Frontal cortex (tissue), 4 donors: ENCODE measurements around the gene PRR35. TPM values are rescaled to one million over a fixed set of nuclear protein-coding genes. Genes with fewer than 3 reads are reported as not detected.

Experiments
- DNase-seq, 2 donors: peaks; one replicate each; pipeline ENCODE4 v3.0.0; 2012; ENCODE audit warnings: low spot score in 2 of 2
- FAIRE-seq: peaks from 2 replicates; lab custom pipeline; 2012; peaks lifted over from hg19 to GRCh38; lab: Jason Lieb, UNC
- total RNA-seq: library from RNA; depleted of rRNA; stranded (reverse); fragments of >200 nt; gene quantifications from one replicate; pipeline ENCODE4 v1.2.3, GENCODE V29; 2014
- donor health status: control.
- donor health status: control.
- donor health status: control.

Gene PRR35
- not detected for total RNA-seq

DNA sequence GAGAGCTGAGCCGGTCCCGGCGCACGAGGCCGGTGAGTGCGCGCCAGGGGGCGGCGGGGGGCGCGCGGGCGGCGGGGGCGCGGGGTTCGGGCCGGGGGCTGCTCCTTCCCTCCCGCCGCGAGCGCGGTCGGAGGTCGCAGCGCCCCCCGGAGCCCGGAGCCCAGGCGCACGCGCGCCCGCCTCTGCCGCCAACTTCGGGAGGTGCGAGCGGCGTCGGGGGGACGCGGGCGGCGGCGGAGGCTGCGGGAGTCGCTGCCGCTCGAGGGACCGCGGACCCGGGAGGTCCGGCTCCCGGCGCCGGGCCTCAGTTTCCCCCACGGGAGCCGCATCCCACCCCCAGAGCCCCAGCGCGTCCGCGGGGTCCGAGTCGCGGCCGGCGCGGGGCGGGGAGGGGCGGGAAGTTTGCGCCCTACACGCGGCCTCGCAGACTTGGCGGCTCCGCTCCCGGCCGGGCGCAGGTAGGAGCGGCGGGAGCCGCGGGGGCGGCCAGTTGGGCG is at the start of gene PRR35:
TSS of gene PRR35 (plus strand) at position 191 of the 497 bp plus-strand sequence. CDS start 2,901 bp downstream, outside the sequence.
- DNase-seq = no peak
- no peak for FAIRE-seq

DNA sequence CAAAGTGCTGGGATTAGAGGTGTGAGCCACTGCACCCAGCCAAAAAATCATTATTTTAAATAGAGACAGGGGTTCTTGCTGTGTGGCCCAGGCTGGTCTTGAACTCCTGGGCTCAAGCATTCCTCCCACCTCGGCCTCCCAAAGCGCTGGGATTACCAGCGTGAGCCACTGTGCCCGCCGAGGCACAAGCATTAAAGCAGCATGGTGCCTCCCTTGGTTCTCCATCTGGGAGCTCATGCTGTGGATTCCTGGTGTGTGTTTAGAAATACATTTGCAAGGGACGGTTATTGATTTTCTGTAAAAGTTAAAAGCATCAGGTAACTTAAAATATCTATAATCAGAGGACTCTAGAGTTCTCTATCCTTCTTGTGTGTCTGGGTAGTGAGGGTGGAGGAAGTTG is 47.4 kb upstream of the PRR35 start:
- FAIRE-seq (no peak), DNase-seq (no peak)

DNA sequence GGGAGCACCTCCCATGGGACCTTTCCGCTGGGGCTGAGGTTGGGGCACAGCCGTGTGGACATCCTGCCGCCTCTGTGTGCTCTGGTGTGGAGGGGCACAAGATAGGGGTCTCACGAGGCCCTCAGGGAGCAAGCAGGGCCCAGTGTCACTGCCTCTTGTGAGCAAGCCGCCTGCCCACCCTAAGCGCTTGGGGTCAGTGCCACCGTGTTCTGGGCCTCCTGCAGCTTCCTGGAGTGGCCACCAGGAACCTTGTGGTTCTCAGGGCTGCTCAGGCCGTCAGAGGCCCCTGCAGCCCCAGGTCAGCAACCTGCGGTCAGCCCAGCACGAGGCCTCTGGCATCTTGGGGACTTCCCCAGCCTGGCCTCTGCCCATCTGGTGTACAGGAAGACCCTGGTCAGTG is 46.2 kb upstream of the PRR35 start:
- no peak for FAIRE-seq

DNA sequence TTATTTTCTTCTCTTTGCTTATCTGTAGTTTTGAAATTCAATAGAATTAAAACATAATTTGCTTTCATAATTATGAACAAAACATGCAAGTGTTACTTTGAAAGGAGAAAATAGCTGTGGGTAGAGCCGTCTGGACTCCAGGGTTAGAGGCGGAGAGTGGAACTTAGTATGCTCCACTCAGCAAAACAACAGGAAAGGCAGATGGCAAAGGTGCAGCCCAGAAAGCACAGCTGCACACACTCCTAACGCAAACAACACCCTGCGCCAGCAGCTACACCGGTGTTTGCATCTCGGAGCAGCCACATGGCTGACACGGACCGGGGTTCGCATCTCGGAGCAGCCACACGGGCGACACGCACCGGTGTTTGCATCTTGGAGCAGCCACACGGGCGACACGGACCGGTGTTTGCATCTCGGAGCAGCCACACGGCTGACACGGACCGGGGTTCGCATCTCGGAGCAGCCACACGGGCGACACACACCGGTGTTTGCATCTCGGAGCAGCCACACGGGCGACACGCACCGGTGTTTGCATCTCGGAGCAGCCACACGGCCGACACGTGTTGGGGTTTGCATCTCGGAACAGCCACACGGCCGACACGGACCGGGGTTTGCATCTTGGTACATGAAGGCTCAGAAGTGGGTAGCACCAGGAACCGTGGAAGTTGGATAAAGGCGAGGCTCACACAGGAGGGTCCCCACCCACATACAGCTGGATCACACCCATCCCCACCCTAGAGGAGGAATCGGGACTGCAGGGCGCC is 44.8 kb upstream of the PRR35 start:
- DNase-seq = no peak
- no peak for FAIRE-seq

More for the DNA sequence above, 46.2 kb upstream of the PRR35 start:
- DNase-seq = no peak

GRCh38 chr16:515939-516226 is 44.3 kb upstream of the PRR35 start:
- no peak for DNase-seq
- FAIRE-seq = no peak

DNA sequence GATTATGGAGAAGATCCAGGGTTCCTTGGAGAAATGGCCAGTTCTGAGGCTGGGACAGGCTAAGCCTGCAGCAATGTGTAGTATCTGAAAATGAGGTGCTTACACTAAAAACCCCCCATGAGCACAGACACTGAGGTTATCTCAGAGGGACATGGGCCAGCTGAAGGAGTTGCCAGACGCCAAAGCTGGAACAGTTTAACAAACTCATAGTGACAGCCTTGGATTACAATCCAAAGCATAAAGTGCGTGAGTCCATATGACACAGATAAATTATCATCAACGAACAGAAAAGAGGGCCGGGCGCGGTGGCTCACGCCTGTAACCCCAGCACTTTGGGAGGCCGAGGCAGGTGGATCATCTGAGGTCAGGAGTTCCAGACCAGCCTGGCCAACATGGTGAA is 43.9 kb upstream of the PRR35 start:
- FAIRE-seq = no peak
- DNase-seq = no peak

- DNase-seq = no peak
- no peak for FAIRE-seq
Measured at GRCh38 chr16:518858-519257, 41.3 kb upstream of the PRR35 start.

DNA sequence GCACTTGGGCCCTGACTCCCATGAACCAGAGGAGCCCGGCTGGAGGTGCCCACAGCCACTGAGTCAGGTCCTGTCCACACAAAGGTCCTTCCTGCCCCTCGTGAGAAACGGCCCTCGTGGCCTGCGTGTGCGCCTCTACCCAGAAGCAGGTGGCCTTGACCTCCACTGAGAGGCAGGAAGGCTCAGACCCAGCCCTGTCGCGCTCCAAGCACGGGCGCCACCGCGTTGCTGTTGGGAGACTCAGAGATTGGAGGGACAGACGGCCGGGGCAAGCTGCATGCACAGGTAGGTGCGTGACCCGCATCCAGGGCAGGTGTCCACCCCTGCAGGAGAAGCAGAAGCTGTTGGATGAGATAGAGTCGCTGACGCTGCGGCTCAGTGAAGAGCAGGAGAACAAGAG is 40.8 kb upstream of the PRR35 start:
- FAIRE-seq (no peak), DNase-seq (no peak)

GRCh38 chr16:519841-520687 is 40.1 kb upstream of the PRR35 start:
- FAIRE-seq (no peak), DNase-seq (no peak)

DNA sequence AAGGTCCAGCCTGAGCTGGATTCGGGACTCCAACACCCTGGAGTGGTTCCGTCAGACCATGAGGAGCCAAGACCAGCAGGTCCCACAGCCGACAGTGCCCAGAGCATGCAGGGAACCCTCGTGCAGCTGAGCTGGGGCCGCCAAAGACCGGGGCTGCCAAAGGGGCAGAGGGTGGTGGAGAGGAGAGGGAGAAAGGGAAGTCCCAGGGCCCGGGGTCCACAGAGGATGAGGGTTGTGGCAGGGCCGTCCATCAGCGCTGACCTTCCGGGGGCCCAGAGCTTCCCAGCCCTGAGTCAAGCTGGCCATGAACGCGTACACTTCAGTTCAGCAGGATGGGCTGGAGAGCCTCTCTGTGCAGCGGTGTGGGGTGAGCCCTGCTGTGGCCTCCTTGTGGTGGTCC is 39.3 kb upstream of the PRR35 start:
- FAIRE-seq = no peak
- DNase-seq = no peak

GRCh38 chr16:521381-522210 is 38.6 kb upstream of the PRR35 start:
- FAIRE-seq (no peak), DNase-seq (no peak)

- FAIRE-seq (no peak), DNase-seq (no peak)
Measured at GRCh38 chr16:522320-523096, 37.7 kb upstream of the PRR35 start.

GRCh38 chr16:523097-523741 is 37.0 kb upstream of the PRR35 start:
- no peak for DNase-seq
- FAIRE-seq = no peak

GRCh38 chr16:524274-525040 is 35.7 kb upstream of the PRR35 start:
- FAIRE-seq = no peak
- DNase-seq = no peak

- FAIRE-seq = no peak
- no peak for DNase-seq
Measured at GRCh38 chr16:525123-525519, 35.1 kb upstream of the PRR35 start.

DNA sequence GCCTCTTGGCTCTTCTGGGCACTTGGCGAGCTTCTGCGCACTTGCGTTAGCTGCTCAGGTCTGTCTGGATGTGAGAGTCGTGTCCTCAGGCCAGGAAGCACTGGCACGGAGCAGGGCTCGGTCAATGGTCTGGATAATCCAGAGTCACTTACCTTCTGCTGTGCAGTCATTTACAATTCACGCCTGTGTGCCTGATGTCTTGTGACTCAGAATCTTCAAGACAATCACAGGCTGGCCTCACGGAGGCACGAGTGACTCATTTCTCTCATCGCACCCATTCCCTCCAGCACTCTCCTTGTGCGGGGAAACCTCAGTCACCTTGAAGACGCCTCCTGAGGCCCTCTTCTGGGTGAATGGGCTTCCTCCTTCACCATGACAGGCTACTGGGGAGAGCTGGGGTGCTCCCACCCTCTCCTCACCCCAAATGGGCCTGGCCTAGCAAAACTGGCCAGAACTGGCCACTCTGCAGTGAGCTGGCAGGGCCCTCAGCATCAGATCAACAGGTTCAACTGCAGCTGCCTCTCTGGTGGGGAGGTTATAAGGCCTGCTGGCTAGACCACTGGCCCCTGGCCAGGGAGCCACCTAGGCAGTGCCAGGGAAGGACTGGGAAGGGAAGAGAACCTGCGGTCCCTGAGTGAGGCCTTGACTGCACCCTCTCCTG is 34.5 kb upstream of the PRR35 start:
- DNase-seq (no peak), FAIRE-seq (no peak)

DNA sequence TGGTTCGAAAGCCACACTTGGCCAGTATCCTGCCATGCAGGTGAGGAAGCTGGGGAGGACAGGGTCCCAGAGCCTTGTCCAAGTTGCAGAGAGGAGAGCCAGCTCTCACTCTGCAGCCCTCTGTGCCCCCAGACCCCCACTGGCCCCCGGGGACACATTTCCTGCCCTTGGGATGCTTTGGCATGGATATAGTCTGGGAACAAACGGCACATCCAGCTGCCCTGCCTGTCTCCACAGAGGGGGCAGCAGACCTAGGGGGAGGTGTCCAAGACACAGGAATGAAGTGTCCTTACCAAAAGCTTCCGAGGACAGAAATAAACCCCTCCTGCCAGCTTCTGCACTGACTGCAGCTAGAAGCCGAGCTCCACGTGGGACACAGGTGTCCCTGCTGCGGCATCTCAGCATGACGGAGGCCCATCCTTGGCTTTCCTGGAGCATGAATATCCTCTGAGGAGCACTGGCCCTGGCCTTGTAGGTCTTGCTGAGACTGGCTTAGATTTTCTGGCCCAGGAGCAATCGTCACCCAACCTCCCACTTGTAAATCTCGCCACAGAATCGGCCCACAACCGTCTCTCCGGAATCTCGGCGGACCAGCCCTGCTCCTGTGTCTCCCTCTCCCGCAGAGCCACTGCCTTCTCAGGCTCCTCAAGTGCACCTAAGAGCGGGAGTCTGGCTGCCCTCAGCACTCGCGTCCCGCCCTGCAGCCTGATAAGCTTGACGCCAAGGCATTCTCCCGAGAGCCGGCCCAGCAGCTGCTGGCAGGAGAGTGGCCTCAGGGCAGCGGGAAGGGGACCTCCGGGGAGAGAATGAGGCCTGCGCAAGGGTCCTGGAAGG is 33.8 kb upstream of the PRR35 start:
- DNase-seq = no peak
- FAIRE-seq = no peak
